Calu3 (cell line): ENCODE data around the gene ABHD17C. TPM values are rescaled to one million over a fixed set of nuclear protein-coding genes. Genes with fewer than 3 reads are reported as not detected.

Experiments used
- BruUV-seq: library from RNA; stranded (reverse); fragments of 400-500 nt; replicated peaks from 2 replicates; lab custom pipeline; 2021; lab: Mats Ljungman, UMichigan
- CTCF ChIA-PET: fragments of 300-600 bp; sonication (Branson Sonifier 250); formaldehyde crosslinking; loops from one replicate; lab custom pipeline; 2022; ENCODE audit warnings: antibody characterized with exemption; lab: Charles Lee
- DNase-seq: peaks from one replicate; pipeline ENCODE4 v3.0.0; 2022
- H3K27ac Mint-ChIP-seq: one replicate; pipeline ENCODE4 v1.8.0; 2022; ENCODE audit warnings: mixed read lengths; ENCODE audit not compliant: unreplicated experiment
- H3K27me3 Mint-ChIP-seq: one replicate; pipeline ENCODE4 v1.8.0; 2022; ENCODE audit warnings: mixed read lengths; ENCODE audit not compliant: unreplicated experiment
- H3K36me3 Mint-ChIP-seq: one replicate; pipeline ENCODE4 v1.8.0; 2022; ENCODE audit warnings: mild to moderate bottlenecking, moderate library complexity, mixed read lengths; ENCODE audit not compliant: insufficient read depth, unreplicated experiment
- H3K4me1 Mint-ChIP-seq: one replicate; pipeline ENCODE4 v1.8.0; 2022; ENCODE audit warnings: mild to moderate bottlenecking, low read depth, mixed read lengths; ENCODE audit not compliant: unreplicated experiment
- H3K4me3 Mint-ChIP-seq: one replicate; pipeline ENCODE4 v1.8.0; 2022; ENCODE audit warnings: mild to moderate bottlenecking, low read depth, moderate library complexity, mixed read lengths; ENCODE audit not compliant: unreplicated experiment
- H3K9me3 Mint-ChIP-seq: one replicate; pipeline ENCODE4 v1.8.0; 2022; ENCODE audit warnings: low read depth, mixed read lengths; ENCODE audit not compliant: unreplicated experiment
- intact Hi-C: fragments of 100-400 bp; cut with micrococcal nuclease; formaldehyde crosslinking; loops from one replicate; pipeline ENCODE4 v1.10.0; 2022; ENCODE audit not compliant: unreplicated experiment
- total RNA-seq: library from RNA; stranded (reverse); gene quantifications from 2 replicates; pipeline ENCODE4 v1.2.3, GENCODE V29; 2022
- TF ChIP-seq, protein P1 (sequence below): fragments of 200-600 bp; IDR thresholded peaks from one replicate; pipeline ENCODE4 v1.8.0; 2022; ENCODE audit warnings: antibody characterized with exemption; ENCODE audit not compliant: unreplicated experiment

The ABHD17C gene
- total RNA-seq, 1 experiment from 2014 or later, result 69.7 TPM

DNA sequence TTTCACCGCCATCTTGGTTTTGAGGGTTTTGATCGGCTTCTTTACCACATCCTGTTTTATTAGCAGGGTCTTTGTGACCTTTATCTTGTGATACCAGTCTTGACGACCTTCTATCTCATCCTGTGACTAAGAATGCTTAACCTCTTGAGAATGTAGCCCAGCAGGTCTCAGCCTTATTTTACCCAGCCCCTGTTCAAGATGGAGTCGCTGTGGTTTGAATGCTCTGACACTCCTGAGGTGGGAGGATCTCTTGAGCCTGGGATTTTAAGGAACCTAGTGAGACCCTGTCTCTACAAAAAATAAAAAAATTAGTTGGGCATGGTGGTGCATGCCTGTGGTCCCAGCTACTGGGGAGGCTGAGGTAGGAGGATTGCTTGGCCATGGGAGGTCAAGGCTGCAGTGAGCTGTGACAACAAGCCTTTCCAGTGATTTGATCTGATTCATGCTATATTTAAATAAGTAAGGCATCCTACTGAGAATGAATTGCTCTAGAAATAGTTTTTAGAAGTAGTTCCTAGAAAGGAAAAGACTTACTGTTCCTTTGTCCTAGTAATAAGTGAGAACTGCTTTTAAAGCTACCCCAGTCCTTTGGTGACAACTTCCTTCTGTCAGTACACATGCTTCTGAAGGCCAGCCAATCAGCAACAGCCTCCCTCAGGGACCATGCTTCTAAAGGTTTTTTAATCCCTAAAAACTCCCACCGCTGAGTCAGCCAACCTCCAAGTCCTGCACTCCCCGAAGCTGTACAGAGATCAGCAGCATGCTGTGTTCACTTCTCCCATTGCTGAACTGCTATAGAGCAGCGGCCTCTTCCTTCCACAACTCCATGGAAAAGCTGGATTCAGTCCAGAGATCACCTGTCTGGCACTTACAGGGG lies 75.0 kb downstream of the ABHD17C start:
- no TSS peak for BruUV-seq

DNA sequence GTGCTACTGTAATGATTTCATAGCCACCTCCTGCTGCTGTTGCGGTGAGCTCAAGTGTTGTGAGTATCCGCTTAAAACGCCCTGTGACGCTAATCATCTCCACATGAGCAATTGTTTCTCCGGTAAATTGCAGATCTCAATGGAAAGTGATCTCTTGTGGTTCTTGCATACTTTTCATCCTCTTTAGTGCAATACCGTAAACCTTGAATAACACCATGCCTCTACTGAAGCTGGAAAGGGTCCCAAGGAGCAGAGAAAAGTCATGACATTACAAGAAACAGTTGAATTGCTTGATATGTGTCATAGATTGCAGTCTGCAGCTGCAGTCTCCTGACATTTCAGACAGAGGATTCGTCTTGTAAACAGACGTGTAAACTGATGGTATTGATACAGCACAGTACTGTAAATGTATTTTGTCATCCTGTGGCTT lies 78.0 kb downstream of the ABHD17C start:
- Mint-ChIP-seq H3K9me3 (no peaks in the 10 kb centered on the region), H3K4me3 (no peak overlapping the region), H3K36me3 (no peaks in the 10 kb centered on the region), H3K27ac (no peak overlapping the region), H3K27me3 (no peaks in the 10 kb centered on the region), H3K4me1 (peaks cover 33% of the 10 kb centered on the region)
- CTCF ChIA-PET, result no interaction called here
- no TSS peak for BruUV-seq
- TF ChIP-seq, protein P1, sequence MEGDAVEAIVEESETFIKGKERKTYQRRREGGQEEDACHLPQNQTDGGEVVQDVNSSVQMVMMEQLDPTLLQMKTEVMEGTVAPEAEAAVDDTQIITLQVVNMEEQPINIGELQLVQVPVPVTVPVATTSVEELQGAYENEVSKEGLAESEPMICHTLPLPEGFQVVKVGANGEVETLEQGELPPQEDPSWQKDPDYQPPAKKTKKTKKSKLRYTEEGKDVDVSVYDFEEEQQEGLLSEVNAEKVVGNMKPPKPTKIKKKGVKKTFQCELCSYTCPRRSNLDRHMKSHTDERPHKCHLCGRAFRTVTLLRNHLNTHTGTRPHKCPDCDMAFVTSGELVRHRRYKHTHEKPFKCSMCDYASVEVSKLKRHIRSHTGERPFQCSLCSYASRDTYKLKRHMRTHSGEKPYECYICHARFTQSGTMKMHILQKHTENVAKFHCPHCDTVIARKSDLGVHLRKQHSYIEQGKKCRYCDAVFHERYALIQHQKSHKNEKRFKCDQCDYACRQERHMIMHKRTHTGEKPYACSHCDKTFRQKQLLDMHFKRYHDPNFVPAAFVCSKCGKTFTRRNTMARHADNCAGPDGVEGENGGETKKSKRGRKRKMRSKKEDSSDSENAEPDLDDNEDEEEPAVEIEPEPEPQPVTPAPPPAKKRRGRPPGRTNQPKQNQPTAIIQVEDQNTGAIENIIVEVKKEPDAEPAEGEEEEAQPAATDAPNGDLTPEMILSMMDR, result no peak
- intact Hi-C loops, result no loop called here
- DNase-seq, result no peak

More for the DNA sequence above, 75.0 kb downstream of the ABHD17C start:
- Mint-ChIP-seq H3K36me3 (no peaks in the 10 kb centered on the region), H3K4me1 (peaks cover 15% of the 10 kb centered on the region), H3K27me3 (no peaks in the 10 kb centered on the region), H3K4me3 (no peak overlapping the region), H3K9me3 (no peaks in the 10 kb centered on the region), H3K27ac (no peak overlapping the region)
- TF ChIP-seq, protein P1, result no peak
- intact Hi-C loops, result no loop called here
- CTCF ChIA-PET, result no interaction called here
- DNase-seq, result no peak

DNA sequence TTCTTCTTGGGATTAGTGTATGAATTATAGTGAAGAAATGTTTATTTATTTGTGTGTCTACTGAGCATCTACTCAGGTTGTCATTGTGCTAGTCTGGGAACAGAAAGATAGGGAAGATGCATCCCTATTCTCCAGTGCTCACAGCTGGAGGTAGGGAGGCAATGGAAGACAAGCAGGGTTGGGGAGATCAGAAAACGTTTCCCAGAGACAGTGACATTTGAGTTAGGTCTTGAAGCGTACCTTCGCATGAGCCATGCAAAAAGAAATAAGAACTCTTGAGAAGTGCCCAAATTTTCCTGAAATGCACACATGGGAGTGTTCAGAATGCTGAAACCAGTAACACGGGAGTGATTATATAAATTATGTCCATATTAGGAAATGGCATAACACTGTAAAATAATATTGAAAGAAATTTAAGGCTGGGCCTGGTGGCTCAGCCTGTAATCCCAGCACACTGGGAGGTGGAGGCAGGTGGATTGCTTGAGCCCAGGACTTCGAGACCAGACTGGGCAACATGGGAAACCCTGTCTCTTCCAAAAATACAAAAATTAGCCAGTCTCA lies 78.8 kb downstream of the ABHD17C start:
- no peak for DNase-seq
- intact Hi-C loops, result no loop called here
- H3K4me3 Mint-ChIP-seq, result no peak overlapping the region
- H3K9me3 Mint-ChIP-seq, result no peaks in the 10 kb centered on the region
- H3K27me3 Mint-ChIP-seq, result no peaks in the 10 kb centered on the region
- peaks cover 1% of the 10 kb centered on the region for H3K36me3 Mint-ChIP-seq
- CTCF ChIA-PET, result interaction anchor here (7.1 kb wide), 1 partner anchor 207 kb away, joined by 151 read pairs; no protein-coding TSS in a partner anchor
- TF ChIP-seq, protein P1, result no peak
- no peak overlapping the region for H3K27ac Mint-ChIP-seq
- peaks cover 31% of the 10 kb centered on the region for H3K4me1 Mint-ChIP-seq
- no TSS peak for BruUV-seq

DNA sequence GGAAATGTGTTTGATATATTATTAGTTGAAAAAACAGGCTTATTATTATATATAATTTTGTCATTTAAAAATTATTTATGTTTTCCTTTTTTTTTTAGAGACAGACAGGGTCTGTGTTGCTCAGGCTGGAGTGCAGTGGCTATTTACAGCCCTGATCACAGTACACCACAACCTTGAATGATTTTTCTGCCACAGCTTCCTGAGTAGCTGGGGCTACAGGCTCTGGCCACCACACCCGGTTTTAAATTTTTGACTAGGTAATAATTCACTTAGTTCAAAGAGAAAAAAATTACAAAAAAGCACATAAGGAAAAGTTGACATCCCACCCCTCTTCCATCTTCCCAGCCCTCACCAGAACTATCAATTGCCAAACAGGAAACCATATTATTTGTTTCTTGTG lies 79.4 kb downstream of the ABHD17C start:
- DNase-seq, result no peak
- TF ChIP-seq, protein P1, result no peak
- Mint-ChIP-seq H3K4me1 (peaks cover 25% of the 10 kb centered on the region), H3K36me3 (peaks cover 7% of the 10 kb centered on the region), H3K27ac (no peak overlapping the region), H3K9me3 (no peaks in the 10 kb centered on the region), H3K4me3 (no peak overlapping the region), H3K27me3 (peaks cover 5% of the 10 kb centered on the region)
- CTCF ChIA-PET, result interaction anchor here (4.0 to 7.1 kb wide), 2 partner anchors 115 to 207 kb away, joined by 68 to 151 read pairs; no protein-coding TSS in a partner anchor
- no TSS peak for BruUV-seq
- intact Hi-C loops, result no loop called here
